Activated naive CD4-positive, alpha-beta T cell treated with anti-CD3 and anti-CD28 coated beads, Interleukin-2, amount 50 U/mL, for 24 hours (primary cell): Measurements from ENCODE around the gene BNC2.

Source experiments
- H3K27ac Mint-ChIP-seq: one replicate; pipeline ENCODE4 v1.8.0; 2021; ENCODE audit warnings: mild to moderate bottlenecking, mixed read lengths
- H3K27me3 Mint-ChIP-seq: one replicate; pipeline ENCODE4 v1.8.0; 2021; ENCODE audit warnings: mixed read lengths
- H3K36me3 Mint-ChIP-seq: one replicate; pipeline ENCODE4 v1.8.0; 2021; ENCODE audit warnings: mixed read lengths
- H3K4me1 Mint-ChIP-seq: one replicate; pipeline ENCODE4 v1.8.0; 2021; ENCODE audit warnings: mixed read lengths
- H3K4me3 Mint-ChIP-seq: one replicate; pipeline ENCODE4 v1.8.0; 2021; ENCODE audit warnings: mild to moderate bottlenecking, mixed read lengths
- H3K9me3 Mint-ChIP-seq: one replicate; pipeline ENCODE4 v1.8.0; 2021; ENCODE audit warnings: mixed read lengths

BNC2 gene

DNA sequence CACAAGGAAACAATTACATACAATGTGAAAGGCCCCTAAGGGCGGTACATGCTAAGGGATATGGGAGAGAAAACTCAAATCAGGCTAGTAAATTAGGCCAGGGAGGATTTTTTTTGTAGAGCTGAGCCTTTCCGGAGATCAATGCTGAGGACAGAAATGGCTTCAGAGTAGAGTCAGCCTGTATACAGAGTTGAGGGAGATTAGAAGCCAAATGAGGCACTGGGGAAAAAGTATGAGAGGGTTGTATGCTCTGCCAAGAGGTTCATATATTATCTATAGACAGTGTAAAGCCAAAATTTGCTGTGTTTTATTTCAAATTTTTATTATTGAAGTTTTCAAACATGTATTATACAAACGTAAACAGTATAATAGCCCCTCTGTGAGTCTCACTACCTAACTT lies 103.1 kb downstream of the BNC2 start:
- no peaks in the 10 kb centered on the region for H3K9me3 Mint-ChIP-seq
- no peak overlapping the region for H3K4me3 Mint-ChIP-seq
- H3K36me3 Mint-ChIP-seq = no peaks in the 10 kb centered on the region
- no peak overlapping the region for H3K27ac Mint-ChIP-seq
- no peaks in the 10 kb centered on the region for H3K4me1 Mint-ChIP-seq
- H3K27me3 Mint-ChIP-seq = no peaks in the 10 kb centered on the region

GRCh38 chr9:16763946-16764345 lies 106.5 kb downstream of the BNC2 start:
- H3K27ac Mint-ChIP-seq = no peak overlapping the region

GRCh38 chr9:16755467-16756160 lies 114.9 kb downstream of the BNC2 start:
- no peak overlapping the region for H3K27ac Mint-ChIP-seq
- H3K27me3 Mint-ChIP-seq = no peaks in the 10 kb centered on the region
- no peaks in the 10 kb centered on the region for H3K4me1 Mint-ChIP-seq
- H3K4me3 Mint-ChIP-seq = no peak overlapping the region
- H3K9me3 Mint-ChIP-seq = peaks cover 5% of the 10 kb centered on the region
- H3K36me3 Mint-ChIP-seq = no peaks in the 10 kb centered on the region

More at GRCh38 chr9:16763946-16764345, 106.5 kb downstream of the BNC2 start:
- Mint-ChIP-seq H3K4me1 (no peaks in the 10 kb centered on the region), H3K9me3 (no peaks in the 10 kb centered on the region), H3K4me3 (no peak overlapping the region), H3K36me3 (no peaks in the 10 kb centered on the region), H3K27me3 (no peaks in the 10 kb centered on the region)

DNA sequence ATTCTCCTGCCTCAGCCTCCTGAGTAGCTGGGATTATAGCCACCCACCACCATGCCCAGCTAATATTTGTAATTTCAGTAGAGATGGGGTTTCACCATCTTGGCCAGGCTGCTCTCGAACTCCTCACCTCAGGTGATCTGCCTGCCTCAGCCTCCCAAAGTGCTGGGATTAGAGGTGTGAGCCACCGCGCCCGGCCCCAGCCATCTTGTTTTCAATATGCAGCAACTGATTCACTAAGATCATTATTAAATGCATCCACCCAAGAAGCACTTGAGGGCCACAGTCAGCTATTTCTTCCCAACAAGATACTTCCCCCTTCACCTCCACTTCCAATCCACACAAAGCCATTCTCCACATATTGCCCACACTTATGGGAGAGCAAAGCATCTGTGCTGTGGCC lies 115.8 kb downstream of the BNC2 start:
- no peak overlapping the region for H3K27ac Mint-ChIP-seq
- H3K9me3 Mint-ChIP-seq = peaks cover 5% of the 10 kb centered on the region
- no peaks in the 10 kb centered on the region for H3K27me3 Mint-ChIP-seq
- no peak overlapping the region for H3K4me3 Mint-ChIP-seq
- no peaks in the 10 kb centered on the region for H3K4me1 Mint-ChIP-seq
- H3K36me3 Mint-ChIP-seq = no peaks in the 10 kb centered on the region

GRCh38 chr9:16753256-16753655 lies 117.2 kb downstream of the BNC2 start:
- no peaks in the 10 kb centered on the region for H3K27me3 Mint-ChIP-seq
- no peaks in the 10 kb centered on the region for H3K36me3 Mint-ChIP-seq
- no peaks in the 10 kb centered on the region for H3K4me1 Mint-ChIP-seq
- H3K4me3 Mint-ChIP-seq = no peak overlapping the region
- no peak overlapping the region for H3K27ac Mint-ChIP-seq
- H3K9me3 Mint-ChIP-seq = peaks cover 5% of the 10 kb centered on the region

GRCh38 chr9:16752601-16753000 lies 117.9 kb downstream of the BNC2 start:
- peaks cover 8% of the 10 kb centered on the region for H3K9me3 Mint-ChIP-seq
- no peak overlapping the region for H3K4me3 Mint-ChIP-seq
- no peaks in the 10 kb centered on the region for H3K4me1 Mint-ChIP-seq
- no peak overlapping the region for H3K27ac Mint-ChIP-seq
- no peaks in the 10 kb centered on the region for H3K36me3 Mint-ChIP-seq
- no peaks in the 10 kb centered on the region for H3K27me3 Mint-ChIP-seq

DNA sequence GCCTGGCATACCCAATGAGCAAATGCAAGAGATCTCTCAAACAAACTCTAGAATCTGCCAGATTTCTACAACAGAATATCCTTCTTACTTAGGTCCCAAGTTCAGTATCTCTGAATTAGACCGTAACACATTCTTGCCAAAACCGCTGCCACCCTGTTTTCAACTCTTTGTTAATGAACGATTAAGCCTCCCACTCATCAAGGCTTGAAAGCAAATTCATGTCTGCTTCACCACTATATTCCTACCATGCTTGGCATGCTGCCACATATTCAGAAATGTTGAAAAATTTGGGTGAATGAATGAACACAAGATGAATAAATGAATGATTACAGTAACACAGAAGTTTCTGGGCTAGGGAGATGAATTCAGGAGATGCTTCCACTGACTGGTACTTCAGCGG lies 119.9 kb downstream of the BNC2 start:
- no peak overlapping the region for H3K4me3 Mint-ChIP-seq
- no peaks in the 10 kb centered on the region for H3K36me3 Mint-ChIP-seq
- H3K27me3 Mint-ChIP-seq = no peaks in the 10 kb centered on the region
- H3K4me1 Mint-ChIP-seq = no peaks in the 10 kb centered on the region
- H3K9me3 Mint-ChIP-seq = peaks cover 8% of the 10 kb centered on the region
- H3K27ac Mint-ChIP-seq = no peak overlapping the region

GRCh38 chr9:16745359-16745758 lies 125.1 kb downstream of the BNC2 start:
- H3K4me1 Mint-ChIP-seq = no peaks in the 10 kb centered on the region
- no peak overlapping the region for H3K4me3 Mint-ChIP-seq
- peaks cover 3% of the 10 kb centered on the region for H3K9me3 Mint-ChIP-seq
- H3K27me3 Mint-ChIP-seq = no peaks in the 10 kb centered on the region
- no peak overlapping the region for H3K27ac Mint-ChIP-seq
- no peaks in the 10 kb centered on the region for H3K36me3 Mint-ChIP-seq

- H3K27me3 Mint-ChIP-seq = no peaks in the 10 kb centered on the region
- H3K9me3 Mint-ChIP-seq = peaks cover 3% of the 10 kb centered on the region
- H3K4me3 Mint-ChIP-seq = no peak overlapping the region
- H3K27ac Mint-ChIP-seq = no peak overlapping the region
- H3K36me3 Mint-ChIP-seq = no peaks in the 10 kb centered on the region
- H3K4me1 Mint-ChIP-seq = no peaks in the 10 kb centered on the region
These were observed 126.1 kb downstream of the BNC2 start for GRCh38 chr9:16744394-16744793.

GRCh38 chr9:16743375-16743774 lies 127.1 kb downstream of the BNC2 start:
- Mint-ChIP-seq H3K4me1 (no peaks in the 10 kb centered on the region), H3K9me3 (peaks cover 3% of the 10 kb centered on the region), H3K36me3 (no peaks in the 10 kb centered on the region), H3K27me3 (no peaks in the 10 kb centered on the region), H3K4me3 (no peak overlapping the region), H3K27ac (no peak overlapping the region)

DNA sequence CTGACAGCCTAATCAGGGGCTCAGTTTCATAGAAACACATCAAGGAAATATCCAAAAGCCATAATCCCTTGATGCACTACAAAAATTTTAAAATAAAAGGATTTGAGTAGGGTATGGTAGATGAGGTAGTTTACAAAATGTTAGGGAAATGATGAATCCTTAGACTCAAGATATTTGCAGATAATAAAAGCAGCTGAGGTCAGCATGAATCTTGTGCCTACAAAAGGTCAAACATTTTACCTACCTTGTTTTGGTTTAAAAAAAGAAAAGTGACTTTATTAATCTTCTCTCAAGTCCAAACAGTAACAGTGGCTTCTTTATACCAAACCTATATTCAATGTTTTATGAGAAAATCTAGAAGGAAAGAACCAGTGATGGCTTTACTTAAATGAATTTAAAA lies 135.5 kb downstream of the BNC2 start:
- no peaks in the 10 kb centered on the region for H3K36me3 Mint-ChIP-seq
- H3K27ac Mint-ChIP-seq = no peak overlapping the region
- H3K4me1 Mint-ChIP-seq = no peaks in the 10 kb centered on the region
- no peaks in the 10 kb centered on the region for H3K9me3 Mint-ChIP-seq
- no peaks in the 10 kb centered on the region for H3K27me3 Mint-ChIP-seq
- no peak overlapping the region for H3K4me3 Mint-ChIP-seq

DNA sequence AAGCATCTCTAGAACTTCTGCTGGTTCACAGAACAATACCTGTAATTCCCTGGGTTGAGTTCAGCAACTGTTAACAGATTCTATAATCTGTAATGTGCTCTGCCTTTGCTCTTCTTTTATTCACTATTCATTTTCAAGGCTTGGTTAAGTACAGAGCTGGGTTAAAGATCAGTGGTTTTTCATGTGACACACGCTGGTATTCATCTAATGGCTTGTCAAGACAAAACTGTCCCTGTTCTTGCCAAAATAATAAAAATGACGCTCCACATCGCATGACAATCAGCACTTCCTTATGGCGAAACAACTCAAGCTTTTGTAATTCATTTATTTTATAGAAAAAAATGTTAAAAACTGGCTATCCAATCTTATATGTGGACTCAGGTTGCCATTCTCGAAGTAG lies 137.9 kb downstream of the BNC2 start:
- Mint-ChIP-seq H3K27me3 (peaks cover 14% of the 10 kb centered on the region), H3K4me1 (no peaks in the 10 kb centered on the region)

GRCh38 chr9:16730162-16730561 lies 140.3 kb downstream of the BNC2 start:
- H3K27me3 Mint-ChIP-seq = peaks cover 24% of the 10 kb centered on the region
- no peak overlapping the region for H3K27ac Mint-ChIP-seq
- no peaks in the 10 kb centered on the region for H3K9me3 Mint-ChIP-seq
- no peak overlapping the region for H3K4me3 Mint-ChIP-seq
- no peaks in the 10 kb centered on the region for H3K36me3 Mint-ChIP-seq
- no peaks in the 10 kb centered on the region for H3K4me1 Mint-ChIP-seq

More for the DNA sequence above, 137.9 kb downstream of the BNC2 start:
- Mint-ChIP-seq H3K9me3 (no peaks in the 10 kb centered on the region), H3K36me3 (no peaks in the 10 kb centered on the region), H3K27ac (no peak overlapping the region), H3K4me3 (no peak overlapping the region)

DNA sequence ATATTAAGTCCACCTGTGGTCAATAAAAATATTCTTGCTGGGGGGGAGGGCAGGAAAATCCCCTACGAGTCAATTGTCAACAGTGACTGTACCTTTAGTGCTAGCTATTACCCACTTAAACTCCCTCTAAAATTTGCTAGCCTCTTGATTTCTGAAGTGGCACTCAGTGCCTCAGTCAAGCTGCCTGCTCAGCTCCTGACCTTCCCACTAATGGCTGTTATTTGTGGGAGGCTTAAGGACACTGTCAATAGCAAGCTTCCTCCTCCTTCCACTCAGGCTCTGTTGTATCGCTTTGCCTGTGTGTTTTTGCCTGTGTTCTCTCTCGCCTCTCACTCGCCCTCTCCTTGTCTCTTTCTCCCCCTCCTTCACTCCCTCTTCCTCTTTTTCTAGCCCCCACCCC lies 140.8 kb downstream of the BNC2 start:
- H3K27ac Mint-ChIP-seq = no peak overlapping the region
- H3K27me3 Mint-ChIP-seq = peaks cover 25% of the 10 kb centered on the region
- no peaks in the 10 kb centered on the region for H3K36me3 Mint-ChIP-seq
- H3K4me3 Mint-ChIP-seq = no peak overlapping the region
- H3K4me1 Mint-ChIP-seq = no peaks in the 10 kb centered on the region
- no peaks in the 10 kb centered on the region for H3K9me3 Mint-ChIP-seq

DNA sequence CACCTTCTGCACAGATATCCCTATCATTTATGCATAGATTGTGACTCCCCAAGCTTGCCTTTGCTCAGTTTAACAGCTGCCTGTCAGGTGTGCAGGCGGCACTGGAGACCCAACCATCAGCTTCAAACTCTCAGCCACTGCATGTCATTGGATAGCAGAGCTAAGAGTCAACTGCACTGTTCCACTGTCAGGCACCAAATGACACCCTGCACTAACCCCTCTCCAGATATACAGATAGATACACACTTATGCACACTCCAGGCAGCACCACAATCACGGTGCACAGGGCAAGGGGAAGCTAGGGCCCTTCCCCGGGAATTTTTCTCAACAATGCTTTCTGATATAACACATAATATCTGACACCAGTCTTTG lies 142.3 kb downstream of the BNC2 start:
- Mint-ChIP-seq H3K4me3 (no peak overlapping the region), H3K27ac (no peak overlapping the region), H3K4me1 (no peaks in the 10 kb centered on the region), H3K27me3 (peaks cover 28% of the 10 kb centered on the region), H3K36me3 (no peaks in the 10 kb centered on the region), H3K9me3 (no peaks in the 10 kb centered on the region)

- Mint-ChIP-seq H3K4me3 (no peak overlapping the region), H3K27me3 (peaks cover 28% of the 10 kb centered on the region), H3K36me3 (no peaks in the 10 kb centered on the region), H3K27ac (no peak overlapping the region), H3K4me1 (no peaks in the 10 kb centered on the region), H3K9me3 (no peaks in the 10 kb centered on the region)
These were observed 142.9 kb downstream of the BNC2 start for GRCh38 chr9:16727452-16728136.
